HepG2 (cell line): ENCODE data around the gene CDK11B. TPM values are rescaled to one million over a fixed set of nuclear protein-coding genes. Genes with fewer than 3 reads are reported as not detected.

Source experiments
- ATAD3A ChIP-seq: sonication (generic); formaldehyde crosslinking; IDR thresholded peaks from 2 replicates; pipeline ENCODE4 v1.4.0; 2020; ENCODE audit warnings: missing genetic modification reagents
- CREB3 ChIP-seq: sonication (generic); formaldehyde crosslinking; IDR thresholded peaks from 2 replicates; pipeline ENCODE4 v1.5.0; 2020; ENCODE audit warnings: missing genetic modification reagents
- DNMT1 ChIP-seq: sonication (generic); formaldehyde crosslinking; IDR thresholded peaks from 2 replicates; pipeline ENCODE4 v1.5.1; 2020; ENCODE audit warnings: mild to moderate bottlenecking, missing genetic modification reagents
- HDAC6 ChIP-seq: fragments of 200-600 bp; sonication (generic); IDR thresholded peaks from 2 replicates; pipeline ENCODE4 v1.7.0; 2017; ENCODE audit warnings: mild to moderate bottlenecking, antibody characterized with exemption, low read length, low read depth
- HHEX ChIP-seq: IDR thresholded peaks from 2 replicates; pipeline ENCODE4 v1.6.1; 2016; ENCODE audit warnings: control low read depth
- NFE2L1 ChIP-seq: sonication (generic); formaldehyde crosslinking; IDR thresholded peaks from 2 replicates; pipeline ENCODE4 v1.4.0; 2020; ENCODE audit warnings: missing genetic modification reagents, mild to moderate bottlenecking, borderline replicate concordance
- PHF5A ChIP-seq: IDR thresholded peaks from one replicate; pipeline ENCODE4 v1.6.1; 2018; ENCODE audit warnings: low read depth, missing genetic modification reagents; ENCODE audit not compliant: unreplicated experiment
- PITX1 ChIP-seq: sonication (generic); formaldehyde crosslinking; IDR thresholded peaks from 2 replicates; pipeline ENCODE4 v1.5.1; 2020; ENCODE audit warnings: mild to moderate bottlenecking, missing genetic modification reagents
- SNAPC4 ChIP-seq: sonication (generic); formaldehyde crosslinking; IDR thresholded peaks from 2 replicates; pipeline ENCODE4 v1.4.0; 2020; ENCODE audit warnings: mild to moderate bottlenecking, missing genetic modification reagents
- XRCC5 ChIP-seq: fragments of 200-400 bp; formaldehyde crosslinking; optimal IDR thresholded peaks from 2 replicates; pipeline ENCODE3; 2017; ENCODE audit warnings: mild to moderate bottlenecking, low read length
- ZBTB39 ChIP-seq: sonication (generic); formaldehyde crosslinking; IDR thresholded peaks from 2 replicates; pipeline ENCODE4 v1.5.0; 2020; ENCODE audit warnings: missing genetic modification reagents
- ZNF274 ChIP-seq: sonication (generic); formaldehyde crosslinking; IDR thresholded peaks from 2 replicates; pipeline ENCODE4 v1.5.1; 2020; ENCODE audit warnings: mild to moderate bottlenecking, missing genetic modification reagents
- ZNF576 ChIP-seq: sonication (generic); formaldehyde crosslinking; IDR thresholded peaks from 2 replicates; pipeline ENCODE4 v1.4.0; 2020; ENCODE audit warnings: mild to moderate bottlenecking, missing genetic modification reagents
- ZNF687 ChIP-seq: sonication (generic); formaldehyde crosslinking; IDR thresholded peaks from 2 replicates; pipeline ENCODE4 v1.5.1; 2020; ENCODE audit warnings: mild to moderate bottlenecking, missing genetic modification reagents, moderate library complexity
- ZNF746 ChIP-seq: sonication (generic); formaldehyde crosslinking; IDR thresholded peaks from 2 replicates; pipeline ENCODE4 v1.8.0; 2022; ENCODE audit warnings: mild to moderate bottlenecking, missing genetic modification reagents
- ZSCAN25 ChIP-seq: sonication (generic); formaldehyde crosslinking; IDR thresholded peaks from 2 replicates; pipeline ENCODE4 v1.8.0; 2022; ENCODE audit warnings: mild to moderate bottlenecking, missing genetic modification reagents
- polyA plus RNA-seq, 8 experiments: library from polyadenylated mRNA; depleted of rRNA in 3 of 8; stranded (reverse) in 7 of 8; unstranded in 1 of 8; fragments of >200 nt; fragmentation: Illumina TruSeq in 4 of 8; extraction: Trizol in 4 of 8; gene quantifications; 2 replicates each; pipeline versions ENCODE4 v1.2.1 to v1.2.3, GENCODE V29; 2011 to 2016; ENCODE audit warnings: low read depth in 4 of 8, missing spikeins in 1 of 8, mixed read lengths in 1 of 8; ENCODE audit not compliant: insufficient read depth in 1 of 8
- total RNA-seq, 5 experiments: library from RNA; depleted of rRNA; stranded (reverse); fragments of >200 nt; fragmentation: Illumina TruSeq; extraction: Trizol; gene quantifications; 2 replicates each; pipeline ENCODE4 v1.2.3, GENCODE V29; 2016; ENCODE audit warnings: low read depth in 1 of 5

The CDK11B gene
- total and polyA plus RNA-seq, 2 of the 13 experiments (the other 11 are each of a cell fraction or from before 2014, with no cell fraction given), result 3.6 to 15.1 TPM

GRCh38 chr1:1678581-1679380, 20.0 kb upstream of the CDK11B start (continued):
- TF ChIP-seq ZNF687 (CRISPR knock-in tag) (peak; percentile 99), CREB3 (CRISPR knock-in tag) (no peak), ZSCAN25 (CRISPR knock-in tag) (peak; percentile 97), ZNF274 (CRISPR knock-in tag) (peak; percentile 26; the same call in 1 of the 2 replicates), SNAPC4 (CRISPR knock-in tag) (peak; percentile 70; the same call in 1 of the 2 replicates), NFE2L1 (no peak), ZNF746 (CRISPR knock-in tag) (0 out of 2 replicates have a peak, but pooled peaks have one; percentile 41), HDAC6 (no peak), XRCC5 (peak; percentile 95), PITX1 (CRISPR knock-in tag) (peak; percentile 90), DNMT1 (no peak), ATAD3A (CRISPR knock-in tag) (no peak), ZNF576 (no peak), ZBTB39 (CRISPR knock-in tag) (no peak), PHF5A (CRISPR knock-in tag) (no peak), HHEX (CRISPR knock-in tag) (no peak)
